ENCODE results near the gene DLGAP4.

GRCh38 chr20:36313926-36314325, 7.8 kb downstream of the DLGAP4 start:
- no peak for TF ChIP-seq ZNF274 (IDR thresholded peaks at IDR 0.05; ENCODE audit: low read depth, low read length)
- no peak for TF ChIP-seq YY1 (IDR thresholded peaks at IDR 0.05; ENCODE audit: insufficient read depth, insufficient read length)
